ENCODE data around the gene TOB1.

DNA sequence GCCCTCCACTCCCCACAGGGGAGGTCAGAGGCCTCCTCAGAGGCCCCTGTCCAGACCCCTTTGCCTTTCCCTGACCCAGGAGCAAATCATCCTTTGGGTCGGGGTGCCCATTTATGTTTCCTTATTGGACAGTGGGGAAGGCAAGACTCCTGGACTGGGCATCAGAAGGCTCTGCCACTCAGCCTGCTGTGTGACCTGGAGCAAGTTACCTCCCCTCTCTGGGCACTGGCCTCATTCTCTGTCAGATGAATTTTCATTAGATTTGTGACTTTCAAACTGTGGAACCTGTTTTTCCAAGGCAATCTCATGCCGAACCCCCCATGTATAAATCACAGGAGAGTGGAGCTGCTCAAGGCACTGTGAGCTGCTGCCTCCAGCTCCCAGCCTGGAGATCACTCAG, 47.0 kb upstream of the TOB1 start:
- TF ChIP-seq, protein P1, sequence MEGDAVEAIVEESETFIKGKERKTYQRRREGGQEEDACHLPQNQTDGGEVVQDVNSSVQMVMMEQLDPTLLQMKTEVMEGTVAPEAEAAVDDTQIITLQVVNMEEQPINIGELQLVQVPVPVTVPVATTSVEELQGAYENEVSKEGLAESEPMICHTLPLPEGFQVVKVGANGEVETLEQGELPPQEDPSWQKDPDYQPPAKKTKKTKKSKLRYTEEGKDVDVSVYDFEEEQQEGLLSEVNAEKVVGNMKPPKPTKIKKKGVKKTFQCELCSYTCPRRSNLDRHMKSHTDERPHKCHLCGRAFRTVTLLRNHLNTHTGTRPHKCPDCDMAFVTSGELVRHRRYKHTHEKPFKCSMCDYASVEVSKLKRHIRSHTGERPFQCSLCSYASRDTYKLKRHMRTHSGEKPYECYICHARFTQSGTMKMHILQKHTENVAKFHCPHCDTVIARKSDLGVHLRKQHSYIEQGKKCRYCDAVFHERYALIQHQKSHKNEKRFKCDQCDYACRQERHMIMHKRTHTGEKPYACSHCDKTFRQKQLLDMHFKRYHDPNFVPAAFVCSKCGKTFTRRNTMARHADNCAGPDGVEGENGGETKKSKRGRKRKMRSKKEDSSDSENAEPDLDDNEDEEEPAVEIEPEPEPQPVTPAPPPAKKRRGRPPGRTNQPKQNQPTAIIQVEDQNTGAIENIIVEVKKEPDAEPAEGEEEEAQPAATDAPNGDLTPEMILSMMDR (conservative IDR thresholded peaks at IDR 0.05; ENCODE audit: low read length) = no peak
- TF ChIP-seq EZH2phosphoT487 (IDR thresholded peaks at IDR 0.05; ENCODE audit: borderline replicate concordance, low read depth, low read length) = no peak
